ENCODE data around the gene NAP1L4. TPM values are rescaled to one million over a fixed set of nuclear protein-coding genes. Genes with fewer than 3 reads are reported as not detected.

The NAP1L4 gene
- polyA plus RNA-seq, 1 donor from 2014 or later, result 199 TPM

DNA sequence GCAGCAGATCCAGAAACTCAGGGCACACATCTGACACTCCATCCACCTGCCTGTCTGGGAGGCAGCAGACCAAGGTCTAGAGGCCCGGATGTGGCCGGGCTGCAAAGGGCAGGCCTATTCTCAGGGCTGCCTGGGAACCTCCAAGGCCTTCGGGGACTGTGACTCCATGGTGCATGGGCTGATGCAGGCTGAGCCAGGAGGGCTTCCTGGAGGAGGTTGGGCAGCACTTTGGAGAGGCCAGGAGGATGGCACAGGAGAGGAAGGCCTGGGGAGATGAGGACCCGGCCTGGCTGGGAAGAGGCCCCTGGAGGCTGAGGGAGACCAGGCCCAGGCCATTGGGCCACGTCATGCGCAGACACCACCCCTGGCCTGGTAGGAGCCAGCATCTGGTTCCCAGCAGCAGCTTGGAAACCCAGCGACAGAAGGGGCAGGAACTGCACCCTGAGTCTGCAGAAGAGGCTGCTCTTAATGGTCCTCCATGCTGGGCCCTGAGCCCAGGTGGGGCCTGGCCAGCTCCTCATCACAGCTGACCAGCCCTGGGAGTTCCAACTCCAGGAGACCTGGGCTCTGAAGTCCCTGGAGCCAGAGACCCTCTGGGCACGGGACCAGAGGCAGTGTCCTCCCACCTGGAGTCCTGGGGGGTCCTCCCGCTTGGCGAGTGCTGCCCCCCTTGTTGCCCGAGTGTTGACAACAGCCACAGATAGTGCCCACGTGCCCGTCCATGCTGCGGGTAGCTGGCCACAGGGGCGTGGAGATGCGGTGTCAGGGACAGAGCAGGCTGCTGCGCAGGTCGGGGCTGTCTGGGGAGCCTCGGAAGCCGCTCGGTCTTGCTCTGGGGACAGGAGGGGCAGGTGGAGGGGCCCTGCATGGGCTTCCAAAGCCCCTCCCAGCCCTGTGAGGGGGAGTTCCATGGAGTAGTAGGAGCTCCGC is 68.4 kb downstream of the NAP1L4 start:
- H3K79me2 ChIP-seq (replicated peaks; ENCODE audit: insufficient read depth, low read length), result no peaks in the 10 kb centered on the region
- H4K20me1 ChIP-seq (ENCODE audit: insufficient read depth), result no peaks in the 10 kb centered on the region
- no peak for TF ChIP-seq EZH2 (IDR thresholded peaks at IDR 0.05; ENCODE audit: borderline replicate concordance, insufficient read depth, low read length, poor library complexity, severe bottlenecking)
- no peak for TF ChIP-seq EP300 (conservative IDR thresholded peaks at IDR 0.05; ENCODE audit: poor library complexity, severe bottlenecking)
- TF ChIP-seq MXI1 (conservative IDR thresholded peaks at IDR 0.05; ENCODE audit: poor library complexity, severe bottlenecking), result no peak
- TF ChIP-seq POLR2AphosphoS5 (IDR thresholded peaks at IDR 0.05), result no peak
- TF ChIP-seq, protein P1, sequence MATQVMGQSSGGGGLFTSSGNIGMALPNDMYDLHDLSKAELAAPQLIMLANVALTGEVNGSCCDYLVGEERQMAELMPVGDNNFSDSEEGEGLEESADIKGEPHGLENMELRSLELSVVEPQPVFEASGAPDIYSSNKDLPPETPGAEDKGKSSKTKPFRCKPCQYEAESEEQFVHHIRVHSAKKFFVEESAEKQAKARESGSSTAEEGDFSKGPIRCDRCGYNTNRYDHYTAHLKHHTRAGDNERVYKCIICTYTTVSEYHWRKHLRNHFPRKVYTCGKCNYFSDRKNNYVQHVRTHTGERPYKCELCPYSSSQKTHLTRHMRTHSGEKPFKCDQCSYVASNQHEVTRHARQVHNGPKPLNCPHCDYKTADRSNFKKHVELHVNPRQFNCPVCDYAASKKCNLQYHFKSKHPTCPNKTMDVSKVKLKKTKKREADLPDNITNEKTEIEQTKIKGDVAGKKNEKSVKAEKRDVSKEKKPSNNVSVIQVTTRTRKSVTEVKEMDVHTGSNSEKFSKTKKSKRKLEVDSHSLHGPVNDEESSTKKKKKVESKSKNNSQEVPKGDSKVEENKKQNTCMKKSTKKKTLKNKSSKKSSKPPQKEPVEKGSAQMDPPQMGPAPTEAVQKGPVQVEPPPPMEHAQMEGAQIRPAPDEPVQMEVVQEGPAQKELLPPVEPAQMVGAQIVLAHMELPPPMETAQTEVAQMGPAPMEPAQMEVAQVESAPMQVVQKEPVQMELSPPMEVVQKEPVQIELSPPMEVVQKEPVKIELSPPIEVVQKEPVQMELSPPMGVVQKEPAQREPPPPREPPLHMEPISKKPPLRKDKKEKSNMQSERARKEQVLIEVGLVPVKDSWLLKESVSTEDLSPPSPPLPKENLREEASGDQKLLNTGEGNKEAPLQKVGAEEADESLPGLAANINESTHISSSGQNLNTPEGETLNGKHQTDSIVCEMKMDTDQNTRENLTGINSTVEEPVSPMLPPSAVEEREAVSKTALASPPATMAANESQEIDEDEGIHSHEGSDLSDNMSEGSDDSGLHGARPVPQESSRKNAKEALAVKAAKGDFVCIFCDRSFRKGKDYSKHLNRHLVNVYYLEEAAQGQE (IDR thresholded peaks at IDR 0.05; ENCODE audit: borderline replicate concordance), result no peak
- TF ChIP-seq TAF1 (IDR thresholded peaks at IDR 0.05; ENCODE audit: low read depth), result no peak
- no peak for TF ChIP-seq SMC3 (conservative IDR thresholded peaks at IDR 0.05; ENCODE audit: poor library complexity)
- no peak for TF ChIP-seq CTCF (IDR thresholded peaks at IDR 0.05; ENCODE audit: poor library complexity, severe bottlenecking)
- TF ChIP-seq RAD21 (conservative IDR thresholded peaks at IDR 0.05), result no peak
- no peak overlapping the region for H2AFZ ChIP-seq (ENCODE audit: low read depth, low read length)
- H3F3A ChIP-seq (ENCODE audit: insufficient read depth, low read length, poor library complexity, severe bottlenecking), result no peaks in the 10 kb centered on the region
- H3K4me3 ChIP-seq (ENCODE audit: low read length), result no peak overlapping the region
- no peak overlapping the region for H3K9ac ChIP-seq (ENCODE audit: low read length)
- H3K27ac ChIP-seq (ENCODE audit: low read length), result no peak overlapping the region
- H3K27me3 ChIP-seq (ENCODE audit: insufficient read depth, low read depth, low read length), result peaks cover 20% of the 10 kb centered on the region
- no peaks in the 10 kb centered on the region for H3K9me2 ChIP-seq (ENCODE audit: insufficient read depth, low read length)
- H3K4me2 ChIP-seq (ENCODE audit: low read length), result no peak overlapping the region
- no peaks in the 10 kb centered on the region for H3K36me3 ChIP-seq (ENCODE audit: insufficient read depth, low read length)
- H3K9me3 ChIP-seq (ENCODE audit: low read length), result no peaks in the 10 kb centered on the region

GRCh38 chr11:2922655-2923054 is 69.5 kb downstream of the NAP1L4 start:
- Histone ChIP-seq H3K9me2 (ENCODE audit: insufficient read depth, low read length) (no peaks in the 10 kb centered on the region), H3F3A (ENCODE audit: insufficient read depth, low read length, poor library complexity, severe bottlenecking) (no peaks in the 10 kb centered on the region), H3K79me2 (replicated peaks; ENCODE audit: insufficient read depth, low read length) (no peaks in the 10 kb centered on the region), H4K20me1 (ENCODE audit: insufficient read depth) (no peaks in the 10 kb centered on the region), H3K9me3 (ENCODE audit: low read length) (no peaks in the 10 kb centered on the region), H3K27ac (ENCODE audit: low read length) (no peak overlapping the region), H3K4me3 (ENCODE audit: low read length) (no peak overlapping the region), H3K36me3 (ENCODE audit: insufficient read depth, low read length) (no peaks in the 10 kb centered on the region), H3K9ac (ENCODE audit: low read length) (no peak overlapping the region), H3K27me3 (ENCODE audit: insufficient read depth, low read depth, low read length) (peaks cover 9% of the 10 kb centered on the region), H3K4me2 (ENCODE audit: low read length) (no peak overlapping the region), H2AFZ (ENCODE audit: low read depth, low read length) (no peak overlapping the region)
- TF ChIP-seq TAF1 (IDR thresholded peaks at IDR 0.05; ENCODE audit: low read depth) (no peak), MXI1 (conservative IDR thresholded peaks at IDR 0.05; ENCODE audit: poor library complexity, severe bottlenecking) (no peak), CTCF (IDR thresholded peaks at IDR 0.05; ENCODE audit: poor library complexity, severe bottlenecking) (no peak), RAD21 (conservative IDR thresholded peaks at IDR 0.05) (no peak), EZH2 (IDR thresholded peaks at IDR 0.05; ENCODE audit: borderline replicate concordance, insufficient read depth, low read length, poor library complexity, severe bottlenecking) (no peak), POLR2AphosphoS5 (IDR thresholded peaks at IDR 0.05) (no peak), SMC3 (conservative IDR thresholded peaks at IDR 0.05; ENCODE audit: poor library complexity) (no peak), EP300 (conservative IDR thresholded peaks at IDR 0.05; ENCODE audit: poor library complexity, severe bottlenecking) (no peak)
- TF ChIP-seq, protein P1 (IDR thresholded peaks at IDR 0.05; ENCODE audit: borderline replicate concordance), result no peak

Data from neural cell (in vitro differentiated cells).